Natural killer cell (primary cell): ENCODE data around the gene SDR39U1. TPM values are rescaled to one million over a fixed set of nuclear protein-coding genes. Genes with fewer than 3 reads are reported as not detected.
"Not testable (repeated sequence)": the region's sequence is repeated elsewhere in the genome, so short reads cannot be mapped to it uniquely, and the experiment has no call there.

Experiments
- ATAC-seq, 3 donors: fragments of 150-1000 bp in 2 of 3; fragments of 200-7000 bp in 1 of 3; cut with Tn5 transposase; 1 replicate in 1 of 3; 2 replicates in 2 of 3; pipeline ENCODE4 v1.10.0; 2021; ENCODE audit warnings: mild to moderate bottlenecking in 2 of 3, moderate library complexity in 2 of 3
- DNase-seq, 2 donors: peaks; one replicate each; pipeline versions ENCODE4 v3.0.0 to v3.0.0-alpha.2; 2013 to 2021; ENCODE audit warnings: mixed read lengths in 1 of 2
- H3K27ac ChIP-seq: one replicate; pipeline ENCODE4 v1.5.1; 2013; ENCODE audit warnings: mild to moderate bottlenecking, low read length
- H3K27me3 ChIP-seq: one replicate; pipeline ENCODE4 v1.6.1; 2013; ENCODE audit warnings: low read length; ENCODE audit not compliant: control insufficient read depth, insufficient read depth
- H3K36me3 ChIP-seq: one replicate; pipeline ENCODE4 v1.6.1; 2013; ENCODE audit warnings: low read length; ENCODE audit not compliant: control insufficient read depth, insufficient read depth
- H3K4me1 ChIP-seq: one replicate; pipeline ENCODE4 v1.6.1; 2013; ENCODE audit warnings: low read length; ENCODE audit not compliant: control insufficient read depth, insufficient read depth
- H3K4me3 ChIP-seq: one replicate; pipeline ENCODE4 v1.5.1; 2013; ENCODE audit warnings: low read length
- H3K9me3 ChIP-seq: one replicate; pipeline ENCODE4 v1.6.1; 2013; ENCODE audit warnings: low read length; ENCODE audit not compliant: control insufficient read depth, insufficient read depth
- H3K27ac Mint-ChIP-seq, 2 donors: one replicate each; pipeline ENCODE4 v1.8.0; 2022; ENCODE audit warnings: mild to moderate bottlenecking in 2 of 2, mixed read lengths in 2 of 2, moderate library complexity in 1 of 2
- H3K27me3 Mint-ChIP-seq, 2 donors: one replicate each; pipeline ENCODE4 v1.8.0; 2022; ENCODE audit warnings: low read depth in 2 of 2, mixed read lengths in 2 of 2
- H3K36me3 Mint-ChIP-seq: one replicate; pipeline ENCODE4 v1.8.0; 2022; ENCODE audit warnings: mixed read lengths
- H3K4me1 Mint-ChIP-seq, 2 donors: one replicate each; pipeline ENCODE4 v1.8.0; 2022; ENCODE audit warnings: mixed read lengths in 2 of 2
- H3K4me3 Mint-ChIP-seq: one replicate; pipeline ENCODE4 v1.8.0; 2022; ENCODE audit warnings: mild to moderate bottlenecking, moderate library complexity, mixed read lengths
- H3K9me3 Mint-ChIP-seq, 2 donors: one replicate each; pipeline ENCODE4 v1.8.0; 2022; ENCODE audit warnings: mixed read lengths in 2 of 2
- WGBS: methylation state at CpG from one replicate; pipeline ENCODE4 v1.1.7; 2013; ENCODE audit warnings: missing lambda C conversion rate; ENCODE audit not compliant: insufficient coverage; 5-methylcytosine and 5-hydroxymethylcytosine counted together
- intact Hi-C: fragments of 100-400 bp; cut with micrococcal nuclease; formaldehyde crosslinking; loops from one replicate; pipeline ENCODE4 v1.14.2; 2022
- total RNA-seq, 4 donors: library from RNA; stranded (reverse); fragments of 120-200 nt in 1 of 4; gene quantifications; one replicate each; pipeline versions ENCODE4 v1.2.3 to v1.2.4, GENCODE V29; 2013 to 2022
- TF ChIP-seq, protein P1 (sequence below): fragments of 200-600 bp; IDR thresholded peaks from one replicate; pipeline ENCODE4 v1.8.0; 2022; ENCODE audit warnings: antibody characterized with exemption

The SDR39U1 gene
- total RNA-seq, 3 donors from 2014 or later (not counting 1 experiment from before 2014, with no cell fraction given): 97.1 to 106 (median 100) TPM

DNA sequence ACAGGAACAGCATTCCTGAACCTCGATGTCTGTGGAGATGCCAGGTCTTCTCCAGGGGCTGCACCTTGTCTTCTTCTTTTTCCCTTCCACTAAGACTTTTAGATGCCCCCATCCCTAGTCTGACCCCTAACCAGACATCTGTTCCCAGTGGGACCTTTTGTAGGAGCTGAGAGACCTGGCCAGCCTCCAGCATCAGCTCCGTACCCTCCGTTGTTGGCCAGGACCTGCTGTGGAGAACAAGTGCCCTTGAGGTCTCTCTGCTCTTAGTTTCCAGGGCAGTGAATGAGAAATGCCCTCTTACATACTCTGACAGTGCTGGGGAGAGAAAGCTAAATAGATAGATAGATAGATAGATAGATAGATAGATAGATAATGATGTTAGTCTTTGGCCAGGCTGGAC is 16.8 kb upstream of the SDR39U1 start:
- no peak overlapping the region for H3K27ac ChIP-seq
- H3K4me3 ChIP-seq: no peak overlapping the region
- no peaks in the 10 kb centered on the region for H3K4me1 ChIP-seq
- peaks cover 5% of the 10 kb centered on the region for H3K9me3 ChIP-seq
- DNase-seq (no peak), ATAC-seq (no peak)
- H3K36me3 Mint-ChIP-seq: no peaks in the 10 kb centered on the region
- no peaks in the 10 kb centered on the region for H3K9me3 Mint-ChIP-seq
- TF ChIP-seq, protein P1, sequence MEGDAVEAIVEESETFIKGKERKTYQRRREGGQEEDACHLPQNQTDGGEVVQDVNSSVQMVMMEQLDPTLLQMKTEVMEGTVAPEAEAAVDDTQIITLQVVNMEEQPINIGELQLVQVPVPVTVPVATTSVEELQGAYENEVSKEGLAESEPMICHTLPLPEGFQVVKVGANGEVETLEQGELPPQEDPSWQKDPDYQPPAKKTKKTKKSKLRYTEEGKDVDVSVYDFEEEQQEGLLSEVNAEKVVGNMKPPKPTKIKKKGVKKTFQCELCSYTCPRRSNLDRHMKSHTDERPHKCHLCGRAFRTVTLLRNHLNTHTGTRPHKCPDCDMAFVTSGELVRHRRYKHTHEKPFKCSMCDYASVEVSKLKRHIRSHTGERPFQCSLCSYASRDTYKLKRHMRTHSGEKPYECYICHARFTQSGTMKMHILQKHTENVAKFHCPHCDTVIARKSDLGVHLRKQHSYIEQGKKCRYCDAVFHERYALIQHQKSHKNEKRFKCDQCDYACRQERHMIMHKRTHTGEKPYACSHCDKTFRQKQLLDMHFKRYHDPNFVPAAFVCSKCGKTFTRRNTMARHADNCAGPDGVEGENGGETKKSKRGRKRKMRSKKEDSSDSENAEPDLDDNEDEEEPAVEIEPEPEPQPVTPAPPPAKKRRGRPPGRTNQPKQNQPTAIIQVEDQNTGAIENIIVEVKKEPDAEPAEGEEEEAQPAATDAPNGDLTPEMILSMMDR: no peak
- intact Hi-C loops: no loop called here
- no peak overlapping the region for H3K27ac Mint-ChIP-seq
- WGBS: 94% methylated on average over 3 of the region's 3 CpGs
- no peak overlapping the region for H3K4me3 Mint-ChIP-seq
- no peaks in the 10 kb centered on the region for H3K27me3 ChIP-seq
- no peaks in the 10 kb centered on the region for H3K36me3 ChIP-seq
- H3K4me1 Mint-ChIP-seq: peaks cover 2 to 7% of the 10 kb centered on the region in 2 donors
- no peaks in the 10 kb centered on the region for H3K27me3 Mint-ChIP-seq

DNA sequence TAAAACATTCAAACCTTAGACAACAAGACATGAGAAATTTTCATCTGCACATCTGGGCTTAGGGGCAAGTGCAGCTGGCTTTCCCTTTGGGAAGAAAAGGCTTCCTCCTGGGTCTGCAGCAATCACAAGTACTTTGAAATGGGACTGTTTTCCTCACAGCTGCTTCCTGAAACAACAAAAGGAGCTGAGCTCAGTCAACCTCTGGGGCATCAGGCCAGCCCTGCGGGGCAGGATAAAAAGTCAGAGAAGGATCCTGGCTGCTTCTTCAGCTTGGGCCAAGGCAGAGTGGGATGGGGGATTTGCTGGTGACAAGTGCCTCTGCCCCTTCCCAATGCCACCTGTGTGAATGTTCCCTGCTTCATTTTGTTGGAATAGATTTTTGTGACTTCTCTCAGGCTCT is 16.2 kb upstream of the SDR39U1 start:
- Histone ChIP-seq H3K27ac (no peak overlapping the region), H3K4me1 (no peaks in the 10 kb centered on the region), H3K4me3 (no peak overlapping the region), H3K9me3 (peaks cover 5% of the 10 kb centered on the region), H3K27me3 (no peaks in the 10 kb centered on the region), H3K36me3 (no peaks in the 10 kb centered on the region)
- Mint-ChIP-seq H3K36me3 (no peaks in the 10 kb centered on the region), H3K27me3 (no peaks in the 10 kb centered on the region), H3K4me1 (peaks cover 0 to 7% of the 10 kb centered on the region in 2 donors), H3K4me3 (no peak overlapping the region), H3K27ac (no peak overlapping the region), H3K9me3 (no peaks in the 10 kb centered on the region)
- no peak for ATAC-seq
- 93% methylated on average over 1 of the region's 1 CpG for WGBS
- TF ChIP-seq, protein P1: no peak
- no peak for DNase-seq
- intact Hi-C loops: no loop called here

DNA sequence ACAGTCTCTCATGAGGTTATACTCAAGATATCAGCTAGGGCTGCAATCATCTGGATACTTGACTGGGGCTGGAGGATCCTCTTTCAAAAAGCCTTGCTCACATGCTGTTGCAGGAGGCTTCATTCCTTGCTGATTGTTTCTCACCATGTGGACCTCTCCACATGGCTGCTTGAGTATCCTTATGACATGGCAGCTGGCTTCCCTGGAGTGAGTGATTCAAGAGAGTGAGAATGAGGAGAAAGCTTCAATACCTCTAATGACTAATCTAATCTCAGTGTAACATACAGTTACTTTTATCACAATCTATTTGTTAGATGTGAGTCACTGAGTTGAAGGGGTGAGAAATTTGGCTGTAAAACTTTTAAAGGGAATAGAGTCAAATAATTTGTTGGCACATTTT is 14.4 kb upstream of the SDR39U1 start:
- no peaks in the 10 kb centered on the region for H3K27me3 Mint-ChIP-seq
- H3K36me3 Mint-ChIP-seq: no peaks in the 10 kb centered on the region
- no peaks in the 10 kb centered on the region for H3K9me3 Mint-ChIP-seq
- DNase-seq (no peak), ATAC-seq (peak in 2 of 3 donors; percentile 44 to 46)
- TF ChIP-seq, protein P1: no peak
- Histone ChIP-seq H3K4me3 (no peak overlapping the region), H3K36me3 (no peaks in the 10 kb centered on the region), H3K27me3 (no peaks in the 10 kb centered on the region), H3K27ac (no peak overlapping the region), H3K4me1 (no peaks in the 10 kb centered on the region), H3K9me3 (peaks cover 5% of the 10 kb centered on the region)
- peaks cover 0 to 7% of the 10 kb centered on the region in 2 donors for H3K4me1 Mint-ChIP-seq
- H3K27ac Mint-ChIP-seq: no peak overlapping the region
- no peak overlapping the region for H3K4me3 Mint-ChIP-seq
- intact Hi-C loops: no loop called here

DNA sequence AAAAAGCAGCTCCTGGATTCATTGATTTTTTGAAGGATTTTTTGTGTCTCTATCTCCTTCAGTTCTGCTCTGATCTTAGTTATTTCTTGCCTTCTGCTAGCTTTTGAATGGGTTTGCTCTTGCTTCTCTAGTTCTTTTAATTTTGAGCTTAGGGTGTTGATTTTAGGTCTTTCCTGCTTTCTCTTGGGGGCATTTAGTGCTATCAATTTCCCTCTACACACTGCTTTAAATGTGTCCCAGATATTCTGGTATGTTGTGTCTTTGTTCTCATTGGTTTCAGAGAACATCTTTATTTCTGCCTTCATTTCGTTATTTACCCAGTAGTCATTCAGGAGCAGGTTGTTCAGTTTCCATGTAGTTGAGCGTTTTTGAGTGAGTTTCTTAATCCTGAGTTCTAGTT is 8.3 kb upstream of the SDR39U1 start:
- H3K36me3 ChIP-seq, H3K36me3 Mint-ChIP-seq, H3K27ac ChIP-seq, H3K4me3 Mint-ChIP-seq, intact Hi-C loops, H3K9me3 ChIP-seq, H3K9me3 Mint-ChIP-seq, H3K27me3 Mint-ChIP-seq, H3K27me3 ChIP-seq, H3K4me1 ChIP-seq, H3K27ac Mint-ChIP-seq, DNase-seq, H3K4me3 ChIP-seq, H3K4me1 Mint-ChIP-seq, ATAC-seq: not testable (repeated sequence)
- WGBS: no CpG with 5 or more reads among the region's 2 CpGs
